Muscle of leg (tissue), 16 donors: ENCODE results near the gene EPYC. TPM values are rescaled to one million over a fixed set of nuclear protein-coding genes. Genes with fewer than 3 reads are reported as not detected.

Source experiments
- DNase-seq: peaks from one replicate; pipeline ENCODE4 v3.0.0; 2013
- H3K27ac ChIP-seq: one replicate; pipeline ENCODE4 v1.5.1; 2013; ENCODE audit warnings: mild to moderate bottlenecking, low read length, control low read depth
- H3K27me3 ChIP-seq: one replicate; pipeline ENCODE4 v1.6.1; 2013; ENCODE audit warnings: low read length; ENCODE audit not compliant: control insufficient read depth, insufficient read depth
- H3K36me3 ChIP-seq: one replicate; pipeline ENCODE4 v1.6.1; 2013; ENCODE audit warnings: low read length; ENCODE audit not compliant: control insufficient read depth, insufficient read depth
- H3K4me1 ChIP-seq: one replicate; pipeline ENCODE4 v1.6.1; 2013; ENCODE audit warnings: low read length; ENCODE audit not compliant: control insufficient read depth, insufficient read depth
- H3K4me3 ChIP-seq: one replicate; pipeline ENCODE4 v1.5.1; 2013; ENCODE audit warnings: low read length, control low read depth
- H3K9me3 ChIP-seq: replicated peaks from 2 replicates; pipeline ENCODE4 v1.6.1; 2013; ENCODE audit warnings: low read depth, low read length; ENCODE audit not compliant: control insufficient read depth
- WGBS: methylation state at CpG from one replicate; pipeline ENCODE4 v1.1.5; 2013; ENCODE audit warnings: missing lambda C conversion rate; ENCODE audit not compliant: insufficient coverage; 5-methylcytosine and 5-hydroxymethylcytosine counted together
- long read RNA-seq, 11 donors: transcript quantifications; one replicate each; lab custom pipeline, GENCODE V29; 2026
- polyA plus RNA-seq, 8 donors: library from polyadenylated mRNA; unstranded; fragments of 120-200 nt; gene quantifications; one replicate each; pipeline versions ENCODE4 v1.2.1 to v1.2.3, GENCODE V29; 2013; ENCODE audit warnings: inconsistent platforms in 1 of 8, low replicate concordance in 1 of 8; ENCODE audit not compliant: insufficient read length in 8 of 8, insufficient read depth in 1 of 8
- total RNA-seq: library from RNA; stranded (reverse); fragments of 120-200 nt; gene quantifications from one replicate; pipeline ENCODE4 v1.2.4, GENCODE V29; 2013

Gene EPYC
- total RNA-seq: 0.04 TPM
- polyA plus RNA-seq: under 1 TPM in 2 of 8 donors, not detected in 6; 0.12 to 0.25 TPM
- long read RNA-seq, donor 1: 0 reads
- long read RNA-seq, donor 2: 0 reads
- long read RNA-seq, donor 3: 0 reads
- long read RNA-seq, donor 4: 0 reads
- long read RNA-seq, donor 5: 0 reads
- long read RNA-seq, donor 6: 0 reads
- long read RNA-seq, donor 7: 0 reads
- long read RNA-seq, donor 8: 0 reads
- long read RNA-seq, donor 9: 0 reads
- long read RNA-seq, donor 10: 0 reads
- long read RNA-seq, donor 11: 0 reads

DNA sequence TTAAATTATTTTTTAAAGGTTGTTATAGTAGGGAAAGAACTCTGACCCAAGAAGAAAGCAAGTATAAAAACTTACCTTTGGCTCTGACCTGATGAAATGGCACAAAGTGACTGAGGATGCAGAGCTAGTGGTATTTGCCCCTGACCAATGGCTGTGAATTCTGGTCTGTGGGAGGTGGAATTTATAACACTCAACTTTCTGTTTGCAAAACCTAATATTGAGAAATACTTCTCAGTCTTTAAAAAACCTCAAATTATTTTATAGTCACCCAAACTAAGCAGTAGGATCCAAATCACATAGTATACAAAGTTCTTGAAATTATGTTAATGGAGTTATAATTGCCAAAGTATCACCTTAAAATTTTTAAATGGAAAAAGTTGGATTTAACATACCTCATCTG lies at the start of gene EPYC:
EPYC (minus strand) TSS at position 101 of the 400 bp plus-strand sequence. CDS start 2,407 bp downstream, outside the sequence.
- no peak within 1 kb of the TSS for H3K27ac ChIP-seq
- DNase-seq: no peak
- no peak within 1 kb of the TSS for H3K4me3 ChIP-seq
- no peaks in the 10 kb centered on the region for H3K4me1 ChIP-seq
- H3K9me3 ChIP-seq: no peaks in the 10 kb centered on the region
- no peaks in the 10 kb centered on the region for H3K27me3 ChIP-seq
- H3K36me3 ChIP-seq: no peaks in the 10 kb centered on the region

GRCh38 chr12:91053951-91054715 lies 49.4 kb upstream of the EPYC start:
- no peaks in the 10 kb centered on the region for H3K27me3 ChIP-seq
- peak; percentile 99 for DNase-seq

GRCh38 chr12:91052026-91052425 lies 47.3 kb upstream of the EPYC start:
- peak; percentile 74 for DNase-seq
- Histone ChIP-seq H3K4me1 (peaks cover 6% of the 10 kb centered on the region), H3K27me3 (no peaks in the 10 kb centered on the region), H3K36me3 (no peaks in the 10 kb centered on the region), H3K27ac (peak overlapping the region; percentile 92), H3K4me3 (no peak overlapping the region), H3K9me3 (no peaks in the 10 kb centered on the region)

More at GRCh38 chr12:91053951-91054715, 49.4 kb upstream of the EPYC start:
- peak overlapping the region; percentile 94 for H3K27ac ChIP-seq
- peaks cover 6% of the 10 kb centered on the region for H3K4me1 ChIP-seq
- H3K9me3 ChIP-seq: no peaks in the 10 kb centered on the region
- no peaks in the 10 kb centered on the region for H3K36me3 ChIP-seq
- WGBS: no CpG with 5 or more reads among the region's 4 CpGs
- peak overlapping the region; percentile 17 for H3K4me3 ChIP-seq

DNA sequence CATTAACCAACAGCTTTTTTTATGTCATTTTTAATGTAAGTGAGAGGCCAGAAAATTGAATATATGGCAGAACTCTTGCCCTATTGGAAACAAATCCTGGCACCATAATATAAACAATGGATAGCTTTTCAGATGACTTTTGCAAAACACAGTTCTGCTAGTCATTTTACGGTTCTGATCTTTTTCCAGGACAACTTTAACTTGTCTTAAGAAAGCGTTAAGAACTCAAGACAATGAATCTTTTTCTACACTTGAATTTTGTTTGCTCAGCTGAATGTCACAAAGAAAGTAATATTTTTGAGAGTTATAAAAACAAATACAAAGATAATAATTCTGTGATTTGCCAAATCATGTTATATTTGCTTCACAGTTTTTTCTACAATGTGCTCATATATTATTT lies 39.8 kb upstream of the EPYC start:
- Histone ChIP-seq H3K36me3 (no peaks in the 10 kb centered on the region), H3K9me3 (no peaks in the 10 kb centered on the region), H3K27me3 (no peaks in the 10 kb centered on the region), H3K4me1 (no peaks in the 10 kb centered on the region), H3K27ac (no peak overlapping the region), H3K4me3 (no peak overlapping the region)
- no CpG with 5 or more reads among the region's 2 CpGs for WGBS
- DNase-seq: peak; percentile 65

GRCh38 chr12:91043408-91043807 lies 38.6 kb upstream of the EPYC start:
- no peak overlapping the region for H3K4me3 ChIP-seq
- H3K4me1 ChIP-seq: no peaks in the 10 kb centered on the region
- no peak overlapping the region for H3K27ac ChIP-seq
- no peaks in the 10 kb centered on the region for H3K27me3 ChIP-seq
- no CpG with 5 or more reads among the region's 4 CpGs for WGBS
- DNase-seq: no peak
- H3K36me3 ChIP-seq: no peaks in the 10 kb centered on the region
- no peaks in the 10 kb centered on the region for H3K9me3 ChIP-seq

DNA sequence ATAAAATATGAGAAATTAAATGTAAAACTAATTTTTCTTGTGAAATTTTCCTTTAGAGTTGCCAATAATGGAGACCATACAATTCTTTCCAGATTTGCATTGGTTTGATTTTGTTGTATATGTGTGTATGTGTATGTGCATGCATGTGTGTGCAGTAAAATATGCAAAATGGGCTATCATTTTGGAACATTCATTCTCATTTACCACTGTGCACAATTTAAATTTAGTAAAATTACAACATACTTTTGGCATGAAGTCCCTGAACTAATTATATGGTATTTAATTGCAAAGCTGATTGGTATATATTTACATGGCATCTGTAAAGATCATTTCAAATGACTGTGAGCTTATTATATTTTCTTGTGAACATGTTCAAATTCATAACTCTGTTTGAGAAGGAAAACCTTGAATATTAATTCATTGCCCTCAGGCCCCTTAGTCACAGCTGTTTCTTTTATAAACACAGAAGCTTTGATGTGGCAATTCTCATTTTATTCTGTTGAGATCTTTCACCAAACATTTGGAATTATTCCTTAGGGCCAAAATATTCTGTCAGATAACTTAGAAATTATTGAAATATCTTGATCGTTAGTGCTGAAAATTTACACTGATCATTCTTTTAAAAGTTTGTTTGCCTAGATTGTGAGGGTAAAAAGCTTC lies 35.5 kb upstream of the EPYC start:
- H3K27ac ChIP-seq: no peak overlapping the region
- H3K36me3 ChIP-seq: no peaks in the 10 kb centered on the region
- WGBS: no CpG with 5 or more reads among the region's 1 CpG
- H3K4me1 ChIP-seq: no peaks in the 10 kb centered on the region
- peak; percentile 49 for DNase-seq
- no peak overlapping the region for H3K4me3 ChIP-seq
- H3K27me3 ChIP-seq: no peaks in the 10 kb centered on the region
- H3K9me3 ChIP-seq: no peaks in the 10 kb centered on the region

GRCh38 chr12:91037276-91037675 lies 32.5 kb upstream of the EPYC start:
- peak overlapping the region; percentile 56 for H3K27ac ChIP-seq
- H3K4me1 ChIP-seq: no peaks in the 10 kb centered on the region
- DNase-seq: peak; percentile 95
- H3K4me3 ChIP-seq: no peak overlapping the region
- H3K9me3 ChIP-seq: no peaks in the 10 kb centered on the region
- no peaks in the 10 kb centered on the region for H3K27me3 ChIP-seq
- no peaks in the 10 kb centered on the region for H3K36me3 ChIP-seq

DNA sequence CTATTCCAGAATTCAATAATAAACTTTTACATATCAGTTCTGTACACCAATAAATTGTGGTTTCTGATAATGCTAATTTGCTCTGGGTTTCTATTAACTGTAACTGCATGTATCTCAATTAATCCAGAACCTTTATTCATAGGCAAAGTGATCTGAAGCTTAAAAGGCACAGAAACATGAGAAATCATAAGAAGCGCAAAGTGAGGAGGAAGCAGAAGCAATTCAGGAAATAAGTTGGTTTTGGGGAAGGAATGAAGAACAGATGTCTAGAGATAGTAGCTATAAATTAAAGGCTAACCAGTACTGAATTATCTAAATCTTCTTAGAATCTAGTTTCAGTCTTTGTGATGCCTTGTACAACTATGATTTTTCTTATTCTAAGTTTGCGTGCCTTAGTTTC lies 28.5 kb upstream of the EPYC start:
- no peak overlapping the region for H3K4me3 ChIP-seq
- no peak overlapping the region for H3K27ac ChIP-seq
- H3K36me3 ChIP-seq: no peaks in the 10 kb centered on the region
- H3K4me1 ChIP-seq: no peaks in the 10 kb centered on the region
- WGBS: no CpG with 5 or more reads among the region's 2 CpGs
- H3K27me3 ChIP-seq: no peaks in the 10 kb centered on the region
- DNase-seq: no peak
- H3K9me3 ChIP-seq: no peaks in the 10 kb centered on the region

GRCh38 chr12:91023326-91024004 lies 18.7 kb upstream of the EPYC start:
- Histone ChIP-seq H3K4me3 (no peak overlapping the region), H3K27ac (no peak overlapping the region), H3K9me3 (peaks cover 2% of the 10 kb centered on the region), H3K27me3 (no peaks in the 10 kb centered on the region), H3K36me3 (no peaks in the 10 kb centered on the region), H3K4me1 (no peaks in the 10 kb centered on the region)
- no peak for DNase-seq
- no CpG with 5 or more reads among the region's 1 CpG for WGBS

DNA sequence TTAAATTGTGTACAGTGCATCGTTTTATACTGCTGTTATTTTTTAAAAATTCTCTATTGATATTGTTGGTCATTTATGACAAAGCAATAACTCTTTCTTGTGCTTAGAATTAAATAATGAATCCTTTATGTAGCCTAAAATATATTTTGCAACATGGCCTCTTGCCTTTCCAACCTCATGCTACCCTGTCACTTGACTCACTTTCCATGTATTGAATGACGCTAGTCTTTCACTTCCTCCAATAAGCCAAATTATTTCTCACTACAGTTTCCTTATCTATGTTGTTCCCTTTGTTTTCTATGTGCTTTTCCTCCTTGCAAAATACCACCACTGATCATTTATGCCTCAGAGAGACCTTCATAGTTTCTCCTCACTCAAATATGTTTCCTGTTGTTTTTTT lies 16.3 kb upstream of the EPYC start:
- no peaks in the 10 kb centered on the region for H3K36me3 ChIP-seq
- peaks cover 2% of the 10 kb centered on the region for H3K9me3 ChIP-seq
- DNase-seq: no peak
- no peaks in the 10 kb centered on the region for H3K27me3 ChIP-seq
- H3K4me1 ChIP-seq: no peaks in the 10 kb centered on the region
- H3K4me3 ChIP-seq: no peak overlapping the region
- H3K27ac ChIP-seq: no peak overlapping the region
- WGBS: 92% methylated on average over 1 of the region's 2 CpGs
